Esophagus squamous epithelium (tissue), 4 donors: Measurements from ENCODE around the gene CCDC136.

Source experiments
- CTCF ChIP-seq, 6 experiments: fragments of 450-650 bp in 4 of 6; fragments of 200-600 bp in 2 of 6; sonication (generic) in 2 of 6; IDR thresholded peaks; one replicate each; pipeline ENCODE4 v1.5.1; 2016 to 2019; ENCODE audit warnings: antibody characterized with exemption in 6 of 6, mild to moderate bottlenecking in 4 of 6, moderate library complexity in 4 of 6
- POLR2A ChIP-seq, 4 donors: fragments of 450-650 bp; IDR thresholded peaks; one replicate each; pipeline ENCODE4 v1.6.1; 2017; ENCODE audit warnings: antibody characterized with exemption in 4 of 4, mild to moderate bottlenecking in 4 of 4, moderate library complexity in 3 of 4

GRCh38 chr7:128774029-128774689 is 17.6 kb upstream of the CCDC136 start:
- TF ChIP-seq CTCF (IDR thresholded peaks at IDR 0.05) (no peak), POLR2A (IDR thresholded peaks at IDR 0.05) (no peak)
